Adrenal gland (tissue), 5 donors: Measurements from ENCODE around the gene RGS3.

Source experiments
- CTCF ChIP-seq, 6 experiments: fragments of 450-650 bp in 4 of 6; fragments of 200-600 bp in 2 of 6; sonication (generic) in 1 of 6; IDR thresholded peaks; 1 replicate in 5 of 6; 2 replicates in 1 of 6; pipeline versions ENCODE4 v1.5.1 to v1.8.0; 2016 to 2021; ENCODE audit warnings: antibody characterized with exemption in 6 of 6, mild to moderate bottlenecking in 2 of 6, moderate library complexity in 1 of 6
- POLR2A ChIP-seq, 2 donors: fragments of 450-650 bp; IDR thresholded peaks; one replicate each; pipeline ENCODE4 v1.6.1; 2017; ENCODE audit warnings: antibody characterized with exemption in 2 of 2, mild to moderate bottlenecking in 2 of 2, moderate library complexity in 1 of 2
- donor health status: DM: no; HTN: no; CAD: no.

GRCh38 chr9:113529336-113530009 is 65.9 kb downstream of the RGS3 start:
- TF ChIP-seq CTCF (IDR thresholded peaks at IDR 0.05) (no peak), POLR2A (IDR thresholded peaks at IDR 0.05) (no peak)
